Gastrocnemius medialis (tissue), 4 donors: ENCODE results near the gene NLGN1. TPM values are rescaled to one million over a fixed set of nuclear protein-coding genes. Genes with fewer than 3 reads are reported as not detected.

ENCODE experiments used
- ATAC-seq, 2 donors: fragments of 150-250 bp; one replicate each; pipeline ENCODE4 v1.9.1; 2016
- DNase-seq, 2 donors: peaks; one replicate each; pipeline ENCODE4 v3.0.0-alpha.2; 2019
- H3K27ac ChIP-seq, 4 donors: fragments of 200-600 bp; sonication (generic); 1 replicate in 1 of 4; 2 replicates in 3 of 4; pipeline ENCODE4 v1.5.1; 2016 to 2018; ENCODE audit warnings: mild to moderate bottlenecking in 2 of 4, moderate library complexity in 1 of 4
- H3K27me3 ChIP-seq, 3 donors: fragments of 200-600 bp; sonication (generic) in 2 of 3; 1 replicate in 1 of 3; 2 replicates in 2 of 3; pipeline versions ENCODE4 v1.5.1 to v1.6.0; 2016 to 2019; ENCODE audit warnings: mild to moderate bottlenecking in 1 of 3, moderate library complexity in 1 of 3
- H3K36me3 ChIP-seq, 2 donors: fragments of 200-600 bp; sonication (generic) in 1 of 2; one replicate each; pipeline ENCODE4 v1.5.1; 2017 to 2018
- H3K4me1 ChIP-seq, 2 donors: fragments of 200-600 bp; sonication (generic) in 1 of 2; one replicate each; pipeline ENCODE4 v1.5.1; 2016 to 2017; ENCODE audit warnings: mild to moderate bottlenecking in 2 of 2
- H3K4me3 ChIP-seq, 4 donors: fragments of 200-600 bp; sonication (generic) in 3 of 4; 1 replicate in 1 of 4; 2 replicates in 3 of 4; pipeline ENCODE4 v1.5.1; 2016 to 2019; ENCODE audit warnings: mild to moderate bottlenecking in 2 of 4
- H3K9me3 ChIP-seq, 3 donors: fragments of 200-600 bp; sonication (generic) in 2 of 3; 1 replicate in 1 of 3; 2 replicates in 2 of 3; pipeline ENCODE4 v1.5.1; 2016 to 2019
- POLR2A ChIP-seq, 2 donors: fragments of 450-650 bp; IDR thresholded peaks; one replicate each; pipeline ENCODE4 v1.6.1; 2017; ENCODE audit warnings: antibody characterized with exemption in 2 of 2, mild to moderate bottlenecking in 2 of 2, moderate library complexity in 2 of 2
- in situ Hi-C, 4 donors: fragments of 200-750 bp; cut with MboI; loops; one replicate each; pipeline versions ENCODE4 v1.15.0 to v1.8.0; 2017; ENCODE audit warnings: low sequenced_read_pairs in 4 of 4
- intact Hi-C: fragments of 100-400 bp; cut with DNase I; formaldehyde crosslinking; loops from one replicate; pipeline ENCODE4 v1.15.1; 2023; ENCODE audit warnings: low total_unique reads
- total RNA-seq, 4 donors: library from RNA; depleted of rRNA; stranded (reverse); fragments of >200 nt; gene quantifications; one replicate each; pipeline versions ENCODE4 v1.1.0 to v1.2.3, GENCODE V29; 2016
- TF ChIP-seq, protein P1 (sequence below), 5 experiments: fragments of 450-650 bp in 3 of 5; fragments of 200-600 bp in 2 of 5; sonication (generic) in 2 of 5; IDR thresholded peaks in 4 of 5; conservative IDR thresholded peaks in 1 of 5; 1 replicate in 4 of 5; 2 replicates in 1 of 5; pipeline ENCODE4 v1.5.1; 2016 to 2019; ENCODE audit warnings: antibody characterized with exemption in 5 of 5, mild to moderate bottlenecking in 3 of 5, moderate library complexity in 3 of 5

NLGN1 gene
- total RNA-seq, 4 donors from 2014 or later, result 0.52 to 1.9 (median 1.1) TPM

DNA sequence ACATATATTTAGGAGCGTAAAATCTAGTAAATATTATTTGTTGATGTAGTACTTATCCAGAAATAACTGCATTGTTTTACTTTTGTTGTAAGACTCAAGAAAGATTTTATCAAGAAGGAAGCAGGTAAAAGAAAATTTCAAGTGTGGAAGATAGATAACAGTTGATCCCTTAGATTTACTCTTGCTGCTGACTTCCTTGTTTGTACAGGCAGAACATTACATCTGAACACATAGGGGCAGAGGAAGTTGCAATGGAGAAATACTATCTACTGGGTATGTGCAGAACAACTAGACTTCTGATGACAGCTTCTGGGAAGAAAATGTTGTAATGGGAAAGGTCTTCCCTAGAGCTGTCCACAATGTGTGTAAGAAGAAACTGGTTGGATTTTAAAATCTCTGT, 350.6 kb downstream of the NLGN1 start:
- in situ Hi-C loops (no loop called here), intact Hi-C loops (no loop called here)
- no peak for ATAC-seq

DNA sequence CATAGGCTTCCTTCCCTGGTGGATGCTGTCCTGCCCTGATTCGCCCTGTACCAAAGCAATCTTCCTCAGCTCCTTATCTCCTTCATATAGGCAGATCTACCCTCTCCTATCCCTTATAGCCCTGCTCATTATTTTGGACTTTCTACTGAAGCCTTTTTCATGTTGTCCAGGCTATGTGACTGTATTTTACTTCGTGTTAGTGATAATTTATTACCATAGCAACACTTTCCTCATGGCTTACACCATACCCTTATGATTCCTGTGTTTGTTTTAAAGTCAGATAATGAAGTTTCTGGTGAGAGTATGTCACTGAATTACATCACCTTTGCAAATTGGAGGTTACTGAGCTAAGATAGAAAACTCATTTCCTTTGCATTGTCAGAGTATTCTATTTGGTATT, 352.6 kb downstream of the NLGN1 start:
- H3K27ac ChIP-seq, result no peak overlapping the region
- H3K4me3 ChIP-seq, result no peak overlapping the region
- no peak for DNase-seq
- intact Hi-C loops (no loop called here), in situ Hi-C loops (no loop called here)
- no peaks in the 10 kb centered on the region for H3K27me3 ChIP-seq
- no peaks in the 10 kb centered on the region for H3K9me3 ChIP-seq
- TF ChIP-seq, protein P1, sequence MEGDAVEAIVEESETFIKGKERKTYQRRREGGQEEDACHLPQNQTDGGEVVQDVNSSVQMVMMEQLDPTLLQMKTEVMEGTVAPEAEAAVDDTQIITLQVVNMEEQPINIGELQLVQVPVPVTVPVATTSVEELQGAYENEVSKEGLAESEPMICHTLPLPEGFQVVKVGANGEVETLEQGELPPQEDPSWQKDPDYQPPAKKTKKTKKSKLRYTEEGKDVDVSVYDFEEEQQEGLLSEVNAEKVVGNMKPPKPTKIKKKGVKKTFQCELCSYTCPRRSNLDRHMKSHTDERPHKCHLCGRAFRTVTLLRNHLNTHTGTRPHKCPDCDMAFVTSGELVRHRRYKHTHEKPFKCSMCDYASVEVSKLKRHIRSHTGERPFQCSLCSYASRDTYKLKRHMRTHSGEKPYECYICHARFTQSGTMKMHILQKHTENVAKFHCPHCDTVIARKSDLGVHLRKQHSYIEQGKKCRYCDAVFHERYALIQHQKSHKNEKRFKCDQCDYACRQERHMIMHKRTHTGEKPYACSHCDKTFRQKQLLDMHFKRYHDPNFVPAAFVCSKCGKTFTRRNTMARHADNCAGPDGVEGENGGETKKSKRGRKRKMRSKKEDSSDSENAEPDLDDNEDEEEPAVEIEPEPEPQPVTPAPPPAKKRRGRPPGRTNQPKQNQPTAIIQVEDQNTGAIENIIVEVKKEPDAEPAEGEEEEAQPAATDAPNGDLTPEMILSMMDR (IDR thresholded peaks at IDR 0.05 in 4 of 5, conservative IDR thresholded peaks at IDR 0.05 in 1 of 5), result no peak
- no peak for TF ChIP-seq POLR2A (IDR thresholded peaks at IDR 0.05)
- H3K4me1 ChIP-seq, result no peaks in the 10 kb centered on the region
- no peak for ATAC-seq
- no peaks in the 10 kb centered on the region for H3K36me3 ChIP-seq

More for the DNA sequence above, 350.6 kb downstream of the NLGN1 start:
- no peak overlapping the region for H3K27ac ChIP-seq
- no peaks in the 10 kb centered on the region for H3K36me3 ChIP-seq
- H3K27me3 ChIP-seq, result no peaks in the 10 kb centered on the region
- no peak for TF ChIP-seq POLR2A (IDR thresholded peaks at IDR 0.05)
- TF ChIP-seq, protein P1 (IDR thresholded peaks at IDR 0.05 in 4 of 5, conservative IDR thresholded peaks at IDR 0.05 in 1 of 5), result no peak
- no peak overlapping the region for H3K4me3 ChIP-seq
- H3K4me1 ChIP-seq, result no peaks in the 10 kb centered on the region
- H3K9me3 ChIP-seq, result no peaks in the 10 kb centered on the region
- DNase-seq, result no peak

DNA sequence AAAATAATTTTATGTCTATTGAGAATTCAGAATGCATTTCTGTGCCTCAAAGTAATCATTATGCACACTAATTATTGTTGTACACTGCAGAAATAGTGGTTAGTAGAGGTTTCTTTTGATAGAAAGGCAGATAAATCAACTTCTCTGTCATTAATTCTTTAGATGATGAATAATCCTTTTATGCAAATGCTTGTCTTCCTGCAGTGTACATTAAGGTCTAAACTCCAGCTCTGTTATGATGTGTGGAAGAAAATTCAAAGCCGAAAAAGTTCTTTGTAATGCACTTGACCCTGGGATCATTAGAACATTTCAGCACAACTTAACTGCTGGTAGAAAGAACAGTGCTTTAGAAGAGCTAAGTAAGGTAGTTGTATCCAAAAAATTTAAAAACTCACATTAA, 353.0 kb downstream of the NLGN1 start:
- Histone ChIP-seq H3K9me3 (no peaks in the 10 kb centered on the region), H3K4me1 (no peaks in the 10 kb centered on the region), H3K27me3 (no peaks in the 10 kb centered on the region), H3K4me3 (no peak overlapping the region), H3K36me3 (no peaks in the 10 kb centered on the region), H3K27ac (no peak overlapping the region)
- intact Hi-C loops (no loop called here), in situ Hi-C loops (no loop called here)
- TF ChIP-seq, protein P1 (IDR thresholded peaks at IDR 0.05 in 4 of 5, conservative IDR thresholded peaks at IDR 0.05 in 1 of 5), result no peak
- TF ChIP-seq POLR2A (IDR thresholded peaks at IDR 0.05), result no peak
- DNase-seq, result no peak
- no peak for ATAC-seq

DNA sequence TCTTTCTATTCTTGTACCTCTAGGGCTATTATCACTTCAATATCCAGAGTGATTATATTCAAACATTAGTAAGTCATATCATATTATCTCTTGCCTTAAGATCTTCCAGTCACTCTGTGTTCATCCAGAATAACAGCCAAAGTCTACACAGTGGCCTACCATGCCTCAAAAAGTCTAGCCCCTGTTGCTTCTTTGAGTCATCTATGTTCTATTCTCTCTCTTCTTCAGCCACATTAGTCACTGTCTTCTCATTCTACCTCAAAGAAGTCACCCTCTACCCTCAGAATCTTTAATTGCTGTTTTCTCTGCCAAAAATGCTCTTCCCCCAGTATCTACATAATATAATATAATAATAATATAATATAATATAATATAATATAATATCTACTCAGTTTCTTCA, 356.0 kb downstream of the NLGN1 start:
- H3K36me3 ChIP-seq, result no peaks in the 10 kb centered on the region
- H3K4me1 ChIP-seq, result no peaks in the 10 kb centered on the region
- ATAC-seq (no peak), DNase-seq (no peak)
- in situ Hi-C loops (no loop called here), intact Hi-C loops (no loop called here)
- H3K4me3 ChIP-seq, result no peak overlapping the region
- no peaks in the 10 kb centered on the region for H3K9me3 ChIP-seq
- no peak for TF ChIP-seq POLR2A (IDR thresholded peaks at IDR 0.05)
- TF ChIP-seq, protein P1 (IDR thresholded peaks at IDR 0.05 in 4 of 5, conservative IDR thresholded peaks at IDR 0.05 in 1 of 5), result no peak
- H3K27me3 ChIP-seq, result no peaks in the 10 kb centered on the region
- no peak overlapping the region for H3K27ac ChIP-seq

DNA sequence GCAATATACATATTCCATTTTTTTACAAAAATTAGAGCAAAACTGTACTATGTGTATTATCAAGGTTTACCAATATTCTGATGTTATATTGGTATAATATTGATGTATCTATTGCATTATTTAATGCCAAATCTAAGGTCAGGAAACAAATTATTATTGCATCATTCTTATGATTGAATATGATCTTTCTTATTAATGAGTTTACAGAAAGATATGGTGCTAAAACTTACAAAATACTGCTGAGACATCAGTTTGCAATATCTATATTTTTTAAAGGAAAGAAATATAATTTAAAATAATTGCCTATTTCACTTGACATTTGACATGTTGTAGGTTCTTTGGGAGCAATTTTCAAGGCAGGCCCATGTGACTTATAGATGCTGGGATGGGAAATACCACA, 357.6 kb downstream of the NLGN1 start:
- no peaks in the 10 kb centered on the region for H3K4me1 ChIP-seq
- no peak overlapping the region for H3K4me3 ChIP-seq
- TF ChIP-seq, protein P1 (IDR thresholded peaks at IDR 0.05 in 4 of 5, conservative IDR thresholded peaks at IDR 0.05 in 1 of 5), result no peak
- no peak for TF ChIP-seq POLR2A (IDR thresholded peaks at IDR 0.05)
- intact Hi-C loops, result no loop called here
- H3K27ac ChIP-seq, result no peak overlapping the region
- no peak for ATAC-seq
- no peak for DNase-seq
- H3K36me3 ChIP-seq, result no peaks in the 10 kb centered on the region
- in situ Hi-C loops, result no loop called here
- H3K9me3 ChIP-seq, result no peaks in the 10 kb centered on the region
- no peaks in the 10 kb centered on the region for H3K27me3 ChIP-seq
